Stimulated activated CD4-positive, alpha-beta T cell treated with anti-CD3 and anti-CD28 coated beads, Interleukin-12 subunit alpha, Interleukin-12 subunit beta, amount 100 ng/mL, for 48 hours (primary cell): Measurements from ENCODE around the gene JUNB.
"Not testable (repeated sequence)": the region's sequence is repeated elsewhere in the genome, so short reads cannot be mapped to it uniquely, and the experiment has no call there.

ENCODE experiments used
- DNase-seq, 3 donors: peaks; one replicate each; pipeline ENCODE4 v3.0.0-alpha.2; 2020; ENCODE audit warnings: low read depth in 2 of 3, low spot score in 1 of 3

The JUNB gene

DNA sequence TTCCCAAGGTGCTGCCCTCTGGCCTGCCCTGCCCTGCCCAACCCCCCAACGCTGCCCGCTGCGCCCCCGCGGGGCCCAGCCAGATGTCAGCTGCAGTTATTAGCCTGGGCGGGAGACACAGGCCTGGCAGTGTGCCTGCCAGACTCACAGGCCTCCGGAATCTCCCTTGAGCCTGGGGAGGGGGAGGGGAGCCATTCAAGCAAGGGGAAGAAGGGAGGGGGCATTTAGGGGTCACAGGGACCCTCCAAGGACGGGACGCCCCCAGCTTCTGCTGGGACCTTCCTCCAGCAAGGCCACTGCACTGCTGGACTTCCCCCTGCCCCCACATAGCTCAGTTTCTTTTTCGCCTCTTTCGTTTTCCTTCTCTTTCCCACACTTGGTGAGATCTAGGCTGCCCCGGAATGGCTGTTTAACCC, 2.6 kb upstream of the JUNB start:
- DNase-seq, result peak in 1 of 3 donors; percentile 32

DNA sequence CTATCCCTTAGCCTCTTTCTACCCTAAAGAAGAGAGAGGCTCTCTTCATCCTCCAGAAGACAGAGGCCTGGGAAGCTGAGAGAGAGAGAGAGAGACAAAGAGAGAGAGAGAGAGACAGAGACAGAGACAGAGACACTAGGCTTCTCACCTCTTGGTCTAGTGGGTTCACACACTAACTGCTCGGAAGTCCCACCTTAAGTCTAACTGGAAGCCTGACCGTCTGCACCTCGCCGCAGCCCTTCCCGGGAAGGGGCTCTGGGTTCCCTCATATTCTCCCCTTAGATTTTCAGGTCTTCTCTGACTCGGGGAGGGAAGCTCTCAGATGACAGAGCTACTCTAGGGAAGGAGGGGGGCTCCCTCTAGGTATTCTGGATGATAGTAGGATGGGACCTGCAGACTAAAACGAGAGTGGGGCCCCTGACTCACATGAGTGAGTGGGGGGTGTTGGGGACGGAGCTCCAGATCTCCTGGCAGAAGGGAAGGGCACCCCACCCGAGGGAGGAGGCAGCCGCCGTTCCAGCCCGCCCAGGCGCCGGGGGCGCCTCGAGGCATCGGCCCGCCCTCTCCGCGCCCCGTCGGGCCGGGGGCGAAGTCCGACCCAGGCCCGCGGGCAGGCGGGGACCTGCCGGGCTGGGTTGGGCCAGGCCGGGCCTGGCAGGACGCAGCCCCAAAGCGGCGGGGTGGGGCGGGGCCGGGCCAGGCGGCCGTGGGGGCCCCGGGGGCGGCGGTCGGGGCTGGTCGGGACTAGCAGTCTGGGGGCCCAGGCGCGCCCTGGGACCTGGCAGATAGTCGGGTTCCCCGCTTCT, 2.0 kb upstream of the JUNB start:
- DNase-seq, result peak in 1 of 3 donors; percentile 27

DNA sequence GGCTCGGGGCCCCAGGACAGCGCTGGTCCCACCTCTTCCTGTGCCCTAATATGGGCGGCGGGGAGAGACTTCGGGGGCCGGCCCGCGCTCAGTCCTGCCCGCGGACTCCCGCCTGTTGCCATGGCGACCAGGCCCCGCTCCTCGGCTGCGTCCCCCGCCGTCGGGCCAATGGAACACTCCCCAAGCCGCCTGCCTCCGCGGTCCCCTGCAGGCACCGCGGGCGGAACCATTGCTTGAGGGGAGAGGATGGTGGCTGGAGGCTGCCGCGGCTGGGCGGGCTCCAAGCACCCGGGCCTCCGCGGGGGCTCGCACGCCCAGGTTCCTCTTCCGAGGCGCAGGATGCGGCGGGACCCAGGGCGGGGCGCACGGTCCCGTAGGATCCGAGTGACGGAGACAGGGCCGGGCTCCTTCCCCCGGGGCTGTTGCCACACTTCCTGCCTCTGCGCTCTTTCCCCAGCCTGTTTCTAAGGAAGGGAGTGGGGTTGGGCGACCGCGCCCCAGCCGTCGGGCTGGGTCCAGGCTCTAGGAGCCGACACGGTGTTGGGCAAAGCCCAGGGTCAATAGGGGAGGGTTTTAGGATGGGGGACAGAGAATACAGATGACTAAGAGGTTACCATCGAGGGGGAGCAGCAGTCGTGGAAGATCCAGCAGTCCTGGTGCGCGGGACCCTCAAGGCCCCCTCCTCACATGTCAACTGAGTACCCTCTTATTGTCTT, 1.2 kb upstream of the JUNB start:
- DNase-seq, result peak; percentile 86 to 97 (median 95)

- no peak for DNase-seq
Measured at GRCh38 chr19:12790628-12791344, 500 bp upstream of the JUNB start.

DNA sequence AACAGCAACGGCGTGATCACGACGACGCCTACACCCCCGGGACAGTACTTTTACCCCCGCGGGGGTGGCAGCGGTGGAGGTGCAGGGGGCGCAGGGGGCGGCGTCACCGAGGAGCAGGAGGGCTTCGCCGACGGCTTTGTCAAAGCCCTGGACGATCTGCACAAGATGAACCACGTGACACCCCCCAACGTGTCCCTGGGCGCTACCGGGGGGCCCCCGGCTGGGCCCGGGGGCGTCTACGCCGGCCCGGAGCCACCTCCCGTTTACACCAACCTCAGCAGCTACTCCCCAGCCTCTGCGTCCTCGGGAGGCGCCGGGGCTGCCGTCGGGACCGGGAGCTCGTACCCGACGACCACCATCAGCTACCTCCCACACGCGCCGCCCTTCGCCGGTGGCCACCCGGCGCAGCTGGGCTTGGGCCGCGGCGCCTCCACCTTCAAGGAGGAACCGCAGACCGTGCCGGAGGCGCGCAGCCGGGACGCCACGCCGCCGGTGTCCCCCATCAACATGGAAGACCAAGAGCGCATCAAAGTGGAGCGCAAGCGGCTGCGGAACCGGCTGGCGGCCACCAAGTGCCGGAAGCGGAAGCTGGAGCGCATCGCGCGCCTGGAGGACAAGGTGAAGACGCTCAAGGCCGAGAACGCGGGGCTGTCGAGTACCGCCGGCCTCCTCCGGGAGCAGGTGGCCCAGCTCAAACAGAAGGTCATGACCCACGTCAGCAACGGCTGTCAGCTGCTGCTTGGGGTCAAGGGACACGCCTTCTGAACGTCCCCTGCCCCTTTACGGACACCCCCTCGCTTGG, 966 bp downstream of the JUNB start:
- peak; percentile 50 to 77 (median 74) for DNase-seq

DNA sequence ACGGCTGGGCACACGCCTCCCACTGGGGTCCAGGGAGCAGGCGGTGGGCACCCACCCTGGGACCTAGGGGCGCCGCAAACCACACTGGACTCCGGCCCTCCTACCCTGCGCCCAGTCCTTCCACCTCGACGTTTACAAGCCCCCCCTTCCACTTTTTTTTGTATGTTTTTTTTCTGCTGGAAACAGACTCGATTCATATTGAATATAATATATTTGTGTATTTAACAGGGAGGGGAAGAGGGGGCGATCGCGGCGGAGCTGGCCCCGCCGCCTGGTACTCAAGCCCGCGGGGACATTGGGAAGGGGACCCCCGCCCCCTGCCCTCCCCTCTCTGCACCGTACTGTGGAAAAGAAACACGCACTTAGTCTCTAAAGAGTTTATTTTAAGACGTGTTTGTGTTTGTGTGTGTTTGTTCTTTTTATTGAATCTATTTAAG, 1.6 kb downstream of the JUNB start:
- DNase-seq, result no peak

GRCh38 chr19:12793290-12794195, 2.3 kb downstream of the JUNB start:
- peak; percentile 84 to 90 (median 88) for DNase-seq

DNA sequence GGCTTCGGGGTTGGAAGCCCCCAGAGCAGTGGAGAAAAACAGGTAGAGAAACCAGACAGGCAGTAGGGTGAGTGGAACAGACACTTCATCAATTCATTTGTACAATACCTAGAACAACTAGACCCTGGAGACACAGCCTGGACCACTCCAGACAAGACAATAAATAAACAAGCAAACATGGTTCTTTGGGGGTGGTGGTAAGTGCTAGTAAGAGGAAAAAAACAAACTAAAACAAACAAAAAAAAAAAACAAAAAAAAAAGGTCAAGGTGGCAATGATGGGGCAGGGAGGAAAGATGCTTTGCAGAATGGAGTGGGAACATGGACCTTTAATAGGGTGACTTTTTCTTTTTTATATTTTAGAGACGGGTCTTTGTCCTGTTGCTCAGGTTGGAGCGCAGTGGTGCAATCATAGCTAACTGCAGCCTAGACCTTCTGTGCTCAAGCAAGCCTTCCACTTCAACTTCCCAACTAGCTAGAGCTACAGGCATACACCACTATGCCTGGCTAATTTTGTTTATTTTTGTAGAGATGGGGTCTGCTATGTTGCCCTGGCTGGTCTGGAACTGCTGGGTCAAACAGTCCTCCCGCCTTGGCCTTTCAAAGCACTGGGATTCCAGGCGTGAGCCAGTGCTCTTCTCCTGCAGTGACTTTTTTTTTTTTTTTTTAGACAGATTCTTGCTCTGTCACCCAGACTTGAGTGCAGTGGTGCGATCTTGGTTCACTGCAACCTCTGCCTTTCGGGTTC, 3.1 kb downstream of the JUNB start:
- DNase-seq, result no peak

DNA sequence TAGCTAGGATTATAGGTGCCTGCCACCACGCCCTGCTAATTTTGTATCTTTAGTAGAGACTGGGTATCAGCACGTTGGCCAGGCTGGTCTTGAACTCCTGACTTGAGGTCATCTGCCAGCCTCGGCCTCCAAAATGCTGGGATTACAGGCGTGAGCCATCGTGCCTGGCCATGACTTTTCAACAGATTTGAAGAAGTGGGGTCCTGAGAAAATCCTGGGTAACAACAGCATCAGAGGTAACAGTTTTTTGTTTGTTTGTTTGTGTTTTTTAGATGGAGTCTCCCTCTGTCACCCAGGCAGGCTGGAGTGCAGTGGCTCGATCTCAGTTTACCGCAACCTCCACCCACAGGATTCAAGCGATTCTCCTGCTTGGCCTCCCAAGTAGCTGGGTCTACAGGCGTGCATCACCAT, 3.7 kb downstream of the JUNB start:
- DNase-seq, result no peak

- peak in 1 of 3 donors; percentile 76 for DNase-seq
Measured at GRCh38 chr19:12796146-12797071, 5.1 kb downstream of the JUNB start.

DNA sequence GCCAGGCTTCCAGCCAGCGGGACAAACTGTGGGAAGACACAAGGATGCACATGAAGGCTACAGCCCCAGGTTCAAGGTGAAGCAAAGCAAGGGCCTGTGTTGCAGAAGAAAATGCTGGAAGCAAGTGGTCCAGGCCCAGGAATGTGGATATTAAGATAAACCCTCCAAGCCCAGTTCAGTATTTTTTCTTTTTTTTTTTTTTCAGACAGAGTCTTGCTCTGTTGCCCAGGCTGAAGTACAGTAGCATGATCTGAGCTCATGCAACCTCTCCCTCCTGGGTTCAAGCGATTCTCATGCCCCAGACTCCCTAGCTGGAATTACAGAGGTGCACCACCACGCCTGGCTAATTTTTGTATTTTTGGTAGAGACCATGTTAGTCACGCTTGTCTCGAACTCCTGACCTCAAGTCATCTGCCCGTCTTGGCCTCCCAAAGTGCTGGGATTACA, 5.9 kb downstream of the JUNB start:
- DNase-seq, result no peak

DNA sequence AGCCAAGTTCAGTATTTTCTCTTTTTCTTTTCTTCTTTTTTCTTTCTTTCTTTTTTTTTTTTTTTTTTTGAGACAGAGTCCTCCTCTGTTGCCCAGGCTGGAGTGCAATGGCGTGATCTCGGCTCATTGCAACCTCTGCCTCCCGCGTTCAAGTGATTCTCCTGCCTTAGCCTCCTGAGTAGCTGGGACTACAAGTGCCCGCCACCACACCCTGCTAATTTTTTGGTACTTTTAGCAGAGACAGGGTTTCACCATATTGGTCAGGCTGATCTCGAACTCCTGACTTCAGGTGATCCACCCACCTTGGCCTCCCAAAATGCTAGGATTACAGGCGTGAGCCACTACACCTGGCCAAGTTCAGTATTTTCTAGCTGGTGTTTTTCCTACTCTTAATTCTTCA, 6.3 kb downstream of the JUNB start:
- not testable (repeated sequence) for DNase-seq

GRCh38 chr19:12799742-12800465, 8.6 kb downstream of the JUNB start:
- DNase-seq, result no peak

- no peak for DNase-seq
Measured at GRCh38 chr19:12800466-12800770, 9.1 kb downstream of the JUNB start.

DNA sequence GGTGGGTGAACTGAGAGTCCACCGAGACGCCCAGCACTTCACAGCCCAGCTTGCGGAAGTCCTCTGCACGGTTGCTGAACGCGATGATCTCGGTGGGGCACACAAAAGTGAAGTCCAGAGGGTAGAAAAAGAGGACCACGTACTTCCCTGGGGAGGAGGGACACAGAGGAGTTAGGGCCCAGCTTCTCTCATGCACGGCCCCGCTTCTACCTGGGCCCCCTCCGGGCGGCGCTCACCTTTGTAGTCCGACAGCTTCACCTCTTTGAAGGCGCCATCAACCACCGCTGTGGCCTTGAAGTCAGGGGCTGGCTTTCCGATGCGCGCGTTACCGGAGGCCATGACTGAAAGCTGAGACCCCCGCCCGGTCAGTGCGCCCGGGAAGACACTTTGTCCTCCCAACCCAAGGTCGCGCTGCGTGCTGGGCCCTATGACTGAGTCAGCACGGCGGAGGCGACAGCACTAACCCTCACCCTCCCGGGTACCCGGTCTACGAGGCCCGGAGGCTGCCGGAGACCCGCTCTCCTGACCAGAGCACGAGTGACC, 9.7 kb downstream of the JUNB start:
- DNase-seq, result no peak

DNA sequence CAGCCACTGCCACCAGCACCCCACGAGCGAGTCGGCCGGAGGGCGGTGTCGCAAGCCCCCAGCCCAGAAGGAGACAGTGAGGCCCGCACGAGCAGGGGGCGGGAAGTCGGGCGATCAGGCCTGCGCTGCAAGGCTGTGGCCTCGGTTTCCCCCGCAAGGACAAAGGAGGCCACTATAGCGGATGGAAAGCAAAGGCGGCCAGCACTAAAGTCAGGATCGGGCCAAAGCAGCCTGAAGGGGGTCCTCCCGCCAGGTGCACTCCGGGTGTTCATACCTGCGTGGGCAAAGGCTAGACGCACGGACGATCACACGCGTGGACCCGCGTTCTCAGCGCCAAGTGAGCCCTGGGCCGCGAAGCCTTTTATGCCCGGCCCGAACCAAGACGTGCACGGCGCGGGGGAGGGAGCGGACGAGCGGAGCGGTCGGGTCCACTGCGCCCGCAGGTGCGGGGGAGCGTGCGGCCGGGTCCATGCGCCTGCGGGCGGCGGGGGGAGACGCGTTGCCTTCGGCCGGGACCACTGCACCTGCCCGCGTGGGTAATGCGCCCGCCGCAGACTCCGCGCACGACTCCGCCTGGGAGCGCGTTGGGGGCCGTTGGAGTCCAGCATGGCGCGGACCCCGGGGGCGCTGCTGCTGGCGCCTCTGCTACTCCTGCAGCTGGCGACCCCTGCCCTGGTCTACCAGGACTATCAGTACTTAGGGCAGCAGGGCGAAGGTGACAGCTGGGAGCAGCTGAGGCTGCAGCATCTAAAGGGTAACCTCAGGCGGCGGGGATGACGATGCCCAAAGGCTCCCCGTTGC, 10.4 kb downstream of the JUNB start, which contains the start of the genes PRDX2 and THSD8:
Gene PRDX2, minus strand, starts transcription at position 335 of the 801 bp plus-strand sequence. CDS start 539 bp downstream, outside the sequence.
Gene THSD8, plus strand, starts transcription at position 604 of the 801 bp plus-strand sequence. Its CDS starts 3 bp downstream, at position 607.
- peak; percentile 68 to 72 (median 68) for DNase-seq
